ENCODE data around the gene SPRY1. TPM values are rescaled to one million over a fixed set of nuclear protein-coding genes. Genes with fewer than 3 reads are reported as not detected.

SPRY1 gene
- total RNA-seq, 8 experiments from 2014 or later, result 3.0 to 28.7 (median 4.9) TPM

GRCh38 chr4:123443401-123444289 is 47.0 kb downstream of the SPRY1 start:
- H3K27ac ChIP-seq, result no peak overlapping the region
- peak in 3 of 8 experiments; percentile 19 to 27 (median 21) for ATAC-seq (replicated peaks in 6 of 8)
- no peak overlapping the region for H3K4me3 ChIP-seq
- H3K4me1 ChIP-seq (replicated peaks in 1 of 2), result peaks cover 14 to 17% of the 10 kb centered on the region in 2 donors
- in situ Hi-C loops (cut with MboI; ENCODE audit: low pct_unique_long_range_greater_than_20kb in 2 of 9, low sequenced_read_pairs in 9 of 9, unreplicated experiment in 9 of 9), result no loop called here
- 0 to 72% (median 28%) methylated on average over 1 to 4 of the region's 5 CpGs; no CpG with 5 or more reads in 2 of the 10 experiments for WGBS, 10 experiments

GRCh38 chr4:123444290-123444731 is 47.7 kb downstream of the SPRY1 start:
- ATAC-seq (replicated peaks in 6 of 8), result peak in 6 of 8 experiments; percentile 49 to 94 (median 82)
- H3K4me3 ChIP-seq, result no peak overlapping the region
- peaks cover 14 to 17% of the 10 kb centered on the region in 2 donors for H3K4me1 ChIP-seq (replicated peaks in 1 of 2)
- H3K27ac ChIP-seq, result no peak overlapping the region
- 0 to 68% (median 8%) methylated on average over 1 to 7 of the region's 10 CpGs; no CpG with 5 or more reads in 3 of the 10 experiments for WGBS, 10 experiments
- in situ Hi-C loops (cut with MboI; ENCODE audit: low pct_unique_long_range_greater_than_20kb in 2 of 9, low sequenced_read_pairs in 9 of 9, unreplicated experiment in 9 of 9), result no loop called here

- in situ Hi-C loops (cut with MboI; ENCODE audit: low pct_unique_long_range_greater_than_20kb in 2 of 9, low sequenced_read_pairs in 9 of 9, unreplicated experiment in 9 of 9), result no loop called here
- WGBS, 10 experiments, result 20 to 92% (median 56%) methylated on average over 1 to 6 of the region's 6 CpGs; no CpG with 5 or more reads in 2 of the 10 experiments
- no peak for ATAC-seq (replicated peaks in 6 of 8)
- Histone ChIP-seq H3K27ac (no peak overlapping the region), H3K4me3 (no peak overlapping the region), H3K4me1 (replicated peaks in 1 of 2) (peaks cover 14 to 17% of the 10 kb centered on the region in 2 donors)
Observed at GRCh38 chr4:123446865-123447474, 50.4 kb downstream of the SPRY1 start.

GRCh38 chr4:123449362-123449761 is 52.8 kb downstream of the SPRY1 start:
- H3K4me1 ChIP-seq (replicated peaks in 1 of 2), result peaks cover 15 to 16% of the 10 kb centered on the region in 2 donors
- no peak overlapping the region for H3K4me3 ChIP-seq
- in situ Hi-C loops (cut with MboI; ENCODE audit: low pct_unique_long_range_greater_than_20kb in 2 of 9, low sequenced_read_pairs in 9 of 9, unreplicated experiment in 9 of 9), result no loop called here
- no peak for ATAC-seq (replicated peaks in 6 of 8)
- no peak overlapping the region for H3K27ac ChIP-seq
- 68 to 100% (median 85%) methylated on average over 1 to 5 of the region's 5 CpGs; no CpG with 5 or more reads in 1 of the 10 experiments for WGBS, 10 experiments

- in situ Hi-C loops (cut with MboI; ENCODE audit: low pct_unique_long_range_greater_than_20kb in 2 of 9, low sequenced_read_pairs in 9 of 9, unreplicated experiment in 9 of 9), result no loop called here
- no peak overlapping the region for H3K27ac ChIP-seq
- no peak overlapping the region for H3K4me3 ChIP-seq
- H3K4me1 ChIP-seq (replicated peaks in 1 of 2), result peaks cover 12 to 14% of the 10 kb centered on the region in 2 donors
- ATAC-seq (replicated peaks in 6 of 8), result no peak
- 0 to 100% (median 60%) methylated on average over 1 of the region's 1 CpG; no CpG with 5 or more reads in 1 of the 10 experiments for WGBS, 10 experiments
Observed at GRCh38 chr4:123449780-123450179, 53.2 kb downstream of the SPRY1 start.

GRCh38 chr4:123450393-123450792 is 53.8 kb downstream of the SPRY1 start:
- in situ Hi-C loops (cut with MboI; ENCODE audit: low pct_unique_long_range_greater_than_20kb in 2 of 9, low sequenced_read_pairs in 9 of 9, unreplicated experiment in 9 of 9), result no loop called here
- ATAC-seq (replicated peaks in 6 of 8), result no peak
- Histone ChIP-seq H3K4me3 (no peak overlapping the region), H3K27ac (no peak overlapping the region), H3K4me1 (replicated peaks in 1 of 2) (peaks cover 12 to 14% of the 10 kb centered on the region in 2 donors)

GRCh38 chr4:123452616-123453015 is 56.0 kb downstream of the SPRY1 start:
- Histone ChIP-seq H3K4me1 (replicated peaks in 1 of 2) (peaks cover 12 to 14% of the 10 kb centered on the region in 2 donors), H3K4me3 (no peak overlapping the region), H3K27ac (peak overlapping the region in 1 of 2 donors; percentile 60)
- ATAC-seq (replicated peaks in 6 of 8), result peak in 7 of 8 experiments; percentile 59 to 93 (median 76)
- in situ Hi-C loops (cut with MboI; ENCODE audit: low pct_unique_long_range_greater_than_20kb in 2 of 9, low sequenced_read_pairs in 9 of 9, unreplicated experiment in 9 of 9), result no loop called here

- in situ Hi-C loops (cut with MboI; ENCODE audit: low pct_unique_long_range_greater_than_20kb in 2 of 9, low sequenced_read_pairs in 9 of 9, unreplicated experiment in 9 of 9), result no loop called here
- no peak overlapping the region for H3K4me3 ChIP-seq
- WGBS, 10 experiments, result 36 to 100% (median 73%) methylated on average over 1 to 3 of the region's 3 CpGs; no CpG with 5 or more reads in 1 of the 10 experiments
- ATAC-seq (replicated peaks in 6 of 8), result peak in 7 of 8 experiments; percentile 65 to 93 (median 90)
- H3K27ac ChIP-seq, result peak overlapping the region in 1 of 2 donors; percentile 60
- H3K4me1 ChIP-seq (replicated peaks in 1 of 2), result peaks cover 12 to 14% of the 10 kb centered on the region in 2 donors
Observed at GRCh38 chr4:123453061-123453680, 56.6 kb downstream of the SPRY1 start.
